Thyroid gland (tissue), 4 donors: Measurements from ENCODE around the gene FOXP2. TPM values are rescaled to one million over a fixed set of nuclear protein-coding genes. Genes with fewer than 3 reads are reported as not detected.

ENCODE experiments used
- DNase-seq, 2 donors: peaks; one replicate each; pipeline ENCODE4 v3.0.0-alpha.2; 2019
- H3K27ac ChIP-seq, 3 donors: fragments of 200-600 bp; sonication (generic); 1 replicate in 2 of 3; 2 replicates in 1 of 3; pipeline ENCODE4 v1.5.1; 2016 to 2019; ENCODE audit warnings: mild to moderate bottlenecking in 1 of 3, moderate library complexity in 1 of 3
- H3K27me3 ChIP-seq: fragments of 200-600 bp; sonication (generic); one replicate; pipeline ENCODE4 v1.5.1; 2019
- H3K36me3 ChIP-seq, 2 donors: fragments of 200-600 bp; sonication (generic); one replicate each; pipeline ENCODE4 v1.5.1; 2016 to 2019
- H3K4me1 ChIP-seq, 2 donors: fragments of 200-600 bp; sonication (generic); one replicate each; pipeline ENCODE4 v1.5.1; 2017 to 2019
- H3K4me3 ChIP-seq, 3 donors: fragments of 200-600 bp; sonication (generic); replicated peaks in 1 of 3; 1 replicate in 2 of 3; 2 replicates in 1 of 3; pipeline ENCODE4 v1.5.1; 2016; ENCODE audit warnings: mild to moderate bottlenecking in 1 of 3
- H3K9me3 ChIP-seq: fragments of 200-600 bp; sonication (generic); one replicate; pipeline ENCODE4 v1.5.1; 2017
- POLR2A ChIP-seq, 2 donors: fragments of 450-650 bp; IDR thresholded peaks; one replicate each; pipeline ENCODE4 v1.6.1; 2017; ENCODE audit warnings: antibody characterized with exemption in 2 of 2, mild to moderate bottlenecking in 2 of 2, moderate library complexity in 1 of 2
- WGBS, 2 donors: methylation state at CpG; one replicate each; pipeline ENCODE4 v1.1.5; 2017; 5-methylcytosine and 5-hydroxymethylcytosine counted together
- intact Hi-C: fragments of 100-400 bp; cut with DNase I; formaldehyde crosslinking; loops from one replicate; pipeline ENCODE4 v1.15.1; 2023
- total RNA-seq, 4 donors: library from RNA; depleted of rRNA; stranded (reverse); fragments of >200 nt; gene quantifications; one replicate each; pipeline ENCODE4 v1.2.3, GENCODE V29; 2016
- TF ChIP-seq, protein P1 (sequence below), 6 experiments: fragments of 200-600 bp in 3 of 6; fragments of 450-650 bp in 3 of 6; sonication (generic) in 3 of 6; IDR thresholded peaks; one replicate each; pipeline ENCODE4 v1.5.1; 2016 to 2019; ENCODE audit warnings: antibody characterized with exemption in 6 of 6, mild to moderate bottlenecking in 2 of 6, inconsistent platforms in 1 of 6, moderate library complexity in 1 of 6

Gene FOXP2
- total RNA-seq, 4 donors from 2014 or later: 24.7 to 46.5 (median 28.0) TPM

DNA sequence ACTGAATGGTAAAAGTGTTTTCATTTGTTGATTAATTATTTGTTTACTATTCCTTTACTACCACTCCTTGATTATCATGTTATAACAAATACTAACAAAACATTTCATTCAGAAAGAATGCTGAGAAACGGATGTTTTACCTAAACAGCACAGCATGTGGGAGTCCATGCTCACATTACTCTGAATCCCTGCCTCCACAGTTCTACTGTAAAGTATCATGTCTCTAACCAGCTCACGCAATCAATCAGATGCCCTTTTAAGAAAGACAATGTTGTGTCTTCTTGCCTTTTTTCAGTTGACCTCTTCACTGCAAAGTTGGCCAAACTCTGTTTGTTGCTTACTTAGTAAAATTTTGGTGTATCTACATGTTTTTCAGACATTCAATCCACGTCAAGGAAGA, 274.8 kb downstream of the FOXP2 start:
- Histone ChIP-seq H3K27ac (no peak overlapping the region), H3K4me1 (no peaks in the 10 kb centered on the region), H3K36me3 (no peaks in the 10 kb centered on the region), H3K4me3 (no peak overlapping the region), H3K9me3 (no peaks in the 10 kb centered on the region), H3K27me3 (no peaks in the 10 kb centered on the region)
- WGBS, 2 donors: 86 to 91% methylated on average over 3 of the region's 3 CpGs
- DNase-seq: no peak
- intact Hi-C loops: no loop called here
- no peak for TF ChIP-seq POLR2A (IDR thresholded peaks at IDR 0.05)
- TF ChIP-seq, protein P1, sequence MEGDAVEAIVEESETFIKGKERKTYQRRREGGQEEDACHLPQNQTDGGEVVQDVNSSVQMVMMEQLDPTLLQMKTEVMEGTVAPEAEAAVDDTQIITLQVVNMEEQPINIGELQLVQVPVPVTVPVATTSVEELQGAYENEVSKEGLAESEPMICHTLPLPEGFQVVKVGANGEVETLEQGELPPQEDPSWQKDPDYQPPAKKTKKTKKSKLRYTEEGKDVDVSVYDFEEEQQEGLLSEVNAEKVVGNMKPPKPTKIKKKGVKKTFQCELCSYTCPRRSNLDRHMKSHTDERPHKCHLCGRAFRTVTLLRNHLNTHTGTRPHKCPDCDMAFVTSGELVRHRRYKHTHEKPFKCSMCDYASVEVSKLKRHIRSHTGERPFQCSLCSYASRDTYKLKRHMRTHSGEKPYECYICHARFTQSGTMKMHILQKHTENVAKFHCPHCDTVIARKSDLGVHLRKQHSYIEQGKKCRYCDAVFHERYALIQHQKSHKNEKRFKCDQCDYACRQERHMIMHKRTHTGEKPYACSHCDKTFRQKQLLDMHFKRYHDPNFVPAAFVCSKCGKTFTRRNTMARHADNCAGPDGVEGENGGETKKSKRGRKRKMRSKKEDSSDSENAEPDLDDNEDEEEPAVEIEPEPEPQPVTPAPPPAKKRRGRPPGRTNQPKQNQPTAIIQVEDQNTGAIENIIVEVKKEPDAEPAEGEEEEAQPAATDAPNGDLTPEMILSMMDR (IDR thresholded peaks at IDR 0.05): no peak

GRCh38 chr7:114691605-114692004, 277.0 kb downstream of the FOXP2 start:
- TF ChIP-seq, protein P1 (IDR thresholded peaks at IDR 0.05): no peak
- no peak for TF ChIP-seq POLR2A (IDR thresholded peaks at IDR 0.05)
- Histone ChIP-seq H3K27me3 (no peaks in the 10 kb centered on the region), H3K27ac (no peak overlapping the region), H3K36me3 (no peaks in the 10 kb centered on the region), H3K4me3 (no peak overlapping the region), H3K4me1 (no peaks in the 10 kb centered on the region), H3K9me3 (no peaks in the 10 kb centered on the region)
- intact Hi-C loops: no loop called here
- no peak for DNase-seq
- 92 to 94% methylated on average over 6 of the region's 6 CpGs for WGBS, 2 donors

GRCh38 chr7:114695182-114695581, 280.6 kb downstream of the FOXP2 start:
- TF ChIP-seq, protein P1 (IDR thresholded peaks at IDR 0.05): no peak
- TF ChIP-seq POLR2A (IDR thresholded peaks at IDR 0.05): no peak
- WGBS, 2 donors: 93 to 97% methylated on average over 4 of the region's 4 CpGs
- DNase-seq: no peak
- no peak overlapping the region for H3K4me3 ChIP-seq
- intact Hi-C loops: no loop called here
- no peaks in the 10 kb centered on the region for H3K27me3 ChIP-seq
- H3K36me3 ChIP-seq: no peaks in the 10 kb centered on the region
- H3K9me3 ChIP-seq: no peaks in the 10 kb centered on the region
- H3K4me1 ChIP-seq: no peaks in the 10 kb centered on the region
- H3K27ac ChIP-seq: no peak overlapping the region

DNA sequence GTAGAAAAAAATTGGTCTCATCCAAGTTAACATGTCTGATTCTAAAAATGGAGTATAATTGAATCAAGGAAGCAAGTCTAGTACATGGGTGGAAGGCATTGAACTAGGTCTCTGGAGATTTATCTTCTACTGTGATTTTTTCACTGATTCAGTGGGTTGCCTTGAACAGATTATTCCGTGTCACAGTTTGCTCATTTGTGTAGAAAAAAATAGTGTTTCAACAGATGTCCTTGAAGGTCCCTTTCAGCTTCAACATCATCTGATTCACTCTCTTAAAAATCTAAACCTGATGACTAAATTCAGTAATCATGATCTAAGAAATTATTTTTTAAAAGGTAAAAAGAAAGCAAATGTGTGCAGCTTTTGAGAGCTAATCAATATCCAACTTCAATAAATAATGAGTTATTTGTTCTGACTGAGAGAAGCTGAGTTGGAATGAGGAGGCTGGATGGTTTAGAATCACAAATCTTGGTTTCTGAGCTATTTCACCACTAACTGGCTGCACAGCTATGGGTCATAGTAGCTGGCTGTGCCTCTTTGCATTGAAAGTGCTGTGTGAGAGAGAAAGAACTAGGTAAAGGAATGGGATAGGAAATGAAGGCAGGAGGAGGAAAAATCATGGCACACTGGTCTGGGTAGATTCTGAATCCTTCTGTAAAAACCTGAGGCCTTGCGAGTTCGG, 285.8 kb downstream of the FOXP2 start:
- no peak for TF ChIP-seq POLR2A (IDR thresholded peaks at IDR 0.05)
- TF ChIP-seq, protein P1 (IDR thresholded peaks at IDR 0.05): no peak
- 88 to 91% methylated on average over 3 of the region's 3 CpGs for WGBS, 2 donors
- Histone ChIP-seq H3K4me1 (no peaks in the 10 kb centered on the region), H3K27ac (no peak overlapping the region), H3K9me3 (no peaks in the 10 kb centered on the region), H3K4me3 (no peak overlapping the region), H3K27me3 (no peaks in the 10 kb centered on the region), H3K36me3 (no peaks in the 10 kb centered on the region)
- no peak for DNase-seq
- intact Hi-C loops: no loop called here

- Histone ChIP-seq H3K9me3 (no peaks in the 10 kb centered on the region), H3K27ac (no peak overlapping the region), H3K4me1 (no peaks in the 10 kb centered on the region), H3K27me3 (no peaks in the 10 kb centered on the region), H3K4me3 (no peak overlapping the region), H3K36me3 (no peaks in the 10 kb centered on the region)
- TF ChIP-seq POLR2A (IDR thresholded peaks at IDR 0.05): no peak
- TF ChIP-seq, protein P1 (IDR thresholded peaks at IDR 0.05): no peak
- 82 to 85% methylated on average over 6 of the region's 6 CpGs for WGBS, 2 donors
- no peak for DNase-seq
- intact Hi-C loops: no loop called here
Measured at GRCh38 chr7:114703677-114704076, 289.1 kb downstream of the FOXP2 start.
